HG02588 (cell line): ENCODE results near the gene NAP1L4.

Experiments
- ATAC-seq: cut with Tn5 transposase; IDR thresholded peaks from one replicate; pipeline ENCODE4 v1.9.1; 2021; ENCODE audit warnings: mild to moderate bottlenecking, moderate library complexity; ENCODE audit not compliant: unreplicated experiment

Gene NAP1L4, protein sequence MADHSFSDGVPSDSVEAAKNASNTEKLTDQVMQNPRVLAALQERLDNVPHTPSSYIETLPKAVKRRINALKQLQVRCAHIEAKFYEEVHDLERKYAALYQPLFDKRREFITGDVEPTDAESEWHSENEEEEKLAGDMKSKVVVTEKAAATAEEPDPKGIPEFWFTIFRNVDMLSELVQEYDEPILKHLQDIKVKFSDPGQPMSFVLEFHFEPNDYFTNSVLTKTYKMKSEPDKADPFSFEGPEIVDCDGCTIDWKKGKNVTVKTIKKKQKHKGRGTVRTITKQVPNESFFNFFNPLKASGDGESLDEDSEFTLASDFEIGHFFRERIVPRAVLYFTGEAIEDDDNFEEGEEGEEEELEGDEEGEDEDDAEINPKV

DNA sequence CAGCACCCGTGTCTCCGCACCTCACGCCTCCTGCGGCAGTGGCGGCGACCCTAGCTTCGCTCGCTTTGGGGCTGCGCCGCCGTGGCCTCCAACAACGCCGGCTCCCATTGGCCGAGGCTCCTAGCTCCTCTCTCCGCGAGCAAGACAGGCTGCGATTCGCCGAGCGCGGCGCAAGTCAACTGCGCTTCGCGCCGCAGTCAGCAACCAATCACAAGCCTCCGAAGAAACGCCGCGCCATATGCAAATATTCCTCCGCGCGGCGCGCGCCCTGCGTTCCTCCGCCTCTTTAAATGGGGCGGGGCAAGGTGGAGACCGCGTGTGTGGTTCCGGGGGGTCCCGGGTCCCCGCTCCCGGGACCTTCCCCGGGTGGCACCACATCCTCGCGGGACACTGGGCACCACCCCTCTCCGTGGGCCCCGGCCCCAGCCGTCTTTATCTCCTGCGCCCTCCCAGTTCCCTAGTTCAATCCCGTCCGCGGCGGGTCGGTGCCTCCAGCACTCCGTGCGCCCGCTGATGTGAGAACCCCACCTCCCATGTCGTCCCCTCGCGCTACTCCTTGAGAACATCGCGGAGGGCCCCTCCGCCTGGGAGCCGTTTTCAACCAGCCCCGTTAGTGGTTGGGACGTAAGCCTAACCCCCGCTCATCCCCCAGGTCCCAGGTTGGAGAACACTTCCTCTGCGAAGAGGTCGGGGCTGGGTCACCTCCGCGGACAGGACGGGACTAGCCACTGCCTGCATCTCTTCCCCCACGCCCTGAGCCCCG, at the start of gene NAP1L4:
Gene NAP1L4, minus strand, starts transcription at position 96 of the 763 bp plus-strand sequence. CDS start 13,109 bp downstream, outside the sequence.
- peak; percentile 79 for ATAC-seq

DNA sequence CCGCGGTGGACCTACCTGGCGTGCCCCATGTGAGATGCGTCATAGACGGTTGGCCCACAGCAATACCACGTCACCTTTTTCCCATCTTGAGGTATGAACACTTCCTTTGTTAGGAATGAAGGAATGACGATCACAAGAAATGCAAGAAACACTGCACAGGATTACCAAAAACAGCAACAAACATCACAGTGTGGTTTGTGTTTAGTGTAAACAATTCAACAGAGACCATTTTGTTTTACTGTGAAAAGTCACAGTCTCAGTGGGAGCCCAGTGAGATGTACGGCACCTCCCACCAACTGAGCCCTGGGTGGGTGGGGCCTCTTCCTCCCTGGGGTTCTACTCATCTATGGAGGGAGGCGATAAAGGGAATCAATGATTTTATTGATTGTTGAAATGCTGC, 48.8 kb upstream of the NAP1L4 start:
- no peak for ATAC-seq

DNA sequence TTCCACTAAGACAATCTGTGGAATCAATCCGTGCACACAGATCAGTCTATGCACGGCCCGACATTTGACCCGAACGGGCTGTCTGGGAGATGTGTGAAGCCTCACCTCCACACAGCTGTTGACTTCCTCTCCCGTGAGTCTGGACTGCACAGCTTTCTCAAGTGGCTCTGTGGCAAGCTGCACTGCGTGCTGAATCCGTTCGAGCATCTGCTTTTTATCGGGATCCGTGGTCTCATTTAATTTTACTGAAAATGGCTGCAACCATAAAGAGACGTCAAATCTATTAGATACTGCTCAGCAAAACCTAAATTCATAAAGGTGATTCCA, 45.8 kb upstream of the NAP1L4 start:
- ATAC-seq = no peak

DNA sequence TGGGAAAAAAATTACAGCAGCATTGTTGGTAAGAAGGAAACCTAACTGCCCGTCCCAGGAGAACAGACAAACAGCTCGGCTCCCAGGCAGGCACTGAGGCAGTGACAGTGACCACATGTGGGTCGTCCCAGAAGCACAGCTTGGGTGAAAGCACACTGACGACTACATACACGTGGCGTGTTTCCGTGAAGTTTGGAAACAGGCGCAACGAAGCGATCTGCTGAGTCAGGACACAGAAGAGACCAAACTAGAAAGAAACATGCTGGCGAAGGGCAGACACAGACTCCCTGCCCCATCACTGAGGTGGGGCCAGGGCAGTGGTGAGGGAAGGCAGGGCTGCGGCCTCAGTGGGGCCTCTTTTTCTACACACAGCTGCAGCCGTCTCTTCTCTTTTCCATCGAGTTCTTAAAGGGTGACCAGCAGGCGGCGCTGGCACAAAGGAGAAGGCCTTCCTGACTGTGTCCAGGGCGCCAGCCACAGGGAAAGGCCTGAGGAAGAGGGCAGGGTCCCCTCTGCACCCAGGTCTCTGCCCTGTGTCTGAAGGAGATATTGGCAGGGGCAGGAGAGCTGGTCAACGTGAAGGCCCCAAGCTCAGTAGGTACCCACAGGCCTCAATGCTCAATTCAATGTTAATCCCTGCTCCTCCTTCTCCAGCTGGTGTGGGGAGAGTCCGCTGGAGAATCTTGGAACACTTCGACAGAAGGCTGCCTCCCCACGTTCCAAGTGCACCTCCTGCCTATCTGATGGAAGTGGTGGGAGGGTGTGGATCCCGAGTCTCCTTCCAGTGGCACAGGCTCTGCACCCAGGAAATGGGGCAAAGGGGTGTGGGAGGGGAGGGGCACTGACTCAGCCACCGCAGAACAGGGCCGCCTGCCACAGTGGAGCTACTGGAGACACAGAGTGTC, 45.2 kb upstream of the NAP1L4 start:
- no peak for ATAC-seq

DNA sequence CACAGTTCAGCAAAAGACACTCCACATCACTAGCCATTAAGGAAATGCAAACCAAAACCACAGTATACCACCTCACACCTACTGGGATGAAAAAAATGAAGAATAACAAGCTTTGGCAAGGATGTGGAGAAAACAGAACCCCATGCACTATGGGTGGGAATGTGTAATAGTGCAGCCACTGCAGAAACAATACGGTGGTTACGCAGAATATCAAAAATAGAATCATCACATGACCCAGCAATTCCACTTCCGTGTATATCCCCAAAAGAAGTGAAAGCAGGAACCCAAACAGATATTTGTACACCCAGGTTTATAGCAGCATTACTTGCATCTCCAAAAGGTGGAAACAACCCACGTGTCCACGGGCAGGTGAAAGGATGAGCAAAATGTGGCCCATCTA, 44.3 kb upstream of the NAP1L4 start:
- no peak for ATAC-seq

DNA sequence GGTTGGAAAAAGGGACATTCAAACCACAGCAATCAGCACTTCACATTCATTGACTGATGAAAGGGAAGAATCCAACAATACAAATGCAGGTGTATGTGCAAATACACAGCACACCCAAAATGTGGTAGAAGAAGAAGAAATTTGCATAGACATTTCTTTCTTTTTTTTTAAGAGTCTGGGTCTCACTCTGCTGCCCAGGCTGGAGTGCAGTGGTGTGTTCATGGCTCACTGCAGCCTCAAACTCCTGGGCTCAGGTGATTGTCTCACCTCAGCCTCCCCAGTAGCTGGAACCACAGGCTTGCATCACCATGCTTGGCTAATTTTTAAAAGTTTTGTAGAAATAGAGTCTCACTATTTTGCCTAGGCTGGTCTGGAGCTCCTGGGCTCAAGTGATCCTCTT, 43.2 kb upstream of the NAP1L4 start:
- no peak for ATAC-seq

DNA sequence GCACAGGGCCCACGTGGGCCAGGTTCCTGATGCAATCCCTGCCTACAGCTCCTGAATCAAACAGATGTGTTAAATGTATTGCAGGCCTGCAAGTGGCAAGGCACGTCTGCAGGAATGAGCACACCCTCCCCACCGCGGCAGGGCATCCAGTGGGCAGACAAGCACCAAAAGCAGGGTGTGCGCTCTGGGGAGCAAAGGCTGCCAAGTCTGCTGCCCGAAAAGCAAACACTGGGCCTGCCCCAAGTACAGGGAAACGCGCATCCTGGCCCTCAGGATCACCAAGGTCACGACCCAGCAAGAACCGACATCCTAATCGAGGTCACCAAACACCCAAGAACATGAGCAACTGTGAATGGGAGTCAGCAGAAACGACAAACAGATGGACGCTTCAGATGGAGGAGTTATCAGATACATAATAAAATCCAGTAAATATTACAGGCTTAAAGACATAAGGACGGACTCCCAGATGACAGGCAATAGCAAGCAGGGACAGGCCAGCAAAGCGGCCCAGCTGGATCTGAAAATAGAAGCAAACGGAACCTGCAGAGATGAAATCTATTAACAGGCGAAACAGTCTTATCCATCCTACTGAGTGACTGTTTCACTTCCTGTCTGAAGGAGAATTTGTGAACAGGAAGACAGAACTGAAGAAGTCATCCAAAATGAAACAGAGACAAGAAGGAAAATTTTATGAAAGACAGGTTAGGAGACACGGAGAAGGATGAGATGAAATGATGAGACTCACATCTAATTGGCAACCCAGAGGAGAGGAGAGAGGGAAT, 38.4 kb upstream of the NAP1L4 start:
- no peak for ATAC-seq

DNA sequence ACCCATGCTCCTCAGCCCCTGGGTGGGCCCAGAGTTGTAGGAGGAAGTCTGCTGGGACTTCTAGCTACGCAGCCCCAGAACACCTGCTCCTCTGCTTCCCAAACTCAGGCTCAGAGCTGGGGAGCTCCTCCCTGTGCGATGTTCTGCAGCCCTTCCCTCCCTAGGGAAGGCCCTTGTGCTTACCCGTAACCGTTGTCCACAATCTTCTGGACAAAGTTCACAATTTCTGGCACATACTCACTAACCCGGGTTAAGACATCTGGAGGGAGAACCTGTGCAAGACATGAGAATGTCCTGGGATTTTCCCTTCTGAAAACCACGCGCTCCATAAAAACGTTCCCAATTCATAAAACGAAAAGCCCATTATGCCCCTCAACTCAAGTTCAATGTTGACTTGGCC, 36.7 kb upstream of the NAP1L4 start:
- no peak for ATAC-seq

DNA sequence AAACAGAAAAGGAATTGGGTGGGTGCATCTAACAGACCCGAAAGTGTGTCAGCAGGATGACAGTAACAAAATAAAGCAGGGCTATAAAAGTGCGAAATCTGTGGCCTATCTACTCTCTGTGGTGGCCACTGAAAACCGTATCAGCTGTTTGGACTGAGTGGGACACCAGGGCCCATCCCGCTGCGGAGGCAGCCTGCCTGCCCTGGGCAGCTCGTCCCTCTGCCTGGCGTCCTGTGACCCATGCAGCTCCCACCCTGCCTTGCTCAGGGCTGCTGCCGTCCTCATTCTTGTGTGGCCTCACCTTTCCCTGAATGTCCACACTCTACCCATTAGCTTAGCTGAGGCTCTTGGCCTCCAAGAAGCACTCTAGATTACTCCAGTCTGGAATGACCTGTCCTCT, 34.7 kb upstream of the NAP1L4 start:
- ATAC-seq = no peak

DNA sequence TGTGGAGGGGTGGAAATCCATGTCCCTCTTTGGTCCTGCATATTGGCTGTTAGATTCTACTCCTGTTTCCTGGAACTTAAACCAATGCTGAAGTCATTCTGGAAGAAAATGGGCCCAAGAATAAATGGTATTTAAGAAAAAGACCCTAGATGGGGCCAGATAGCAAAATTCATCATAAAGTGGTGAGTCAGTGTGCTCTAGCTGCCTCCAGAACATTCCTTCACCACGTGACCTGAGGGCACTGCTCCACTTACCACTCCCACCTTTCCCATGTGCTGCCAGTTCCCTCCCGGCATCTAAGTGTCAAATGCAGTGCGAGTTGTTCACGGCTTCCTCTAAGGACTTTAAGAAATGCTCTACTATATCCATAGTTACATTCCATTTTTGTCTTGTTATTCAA, 30.9 kb upstream of the NAP1L4 start:
- ATAC-seq = no peak

DNA sequence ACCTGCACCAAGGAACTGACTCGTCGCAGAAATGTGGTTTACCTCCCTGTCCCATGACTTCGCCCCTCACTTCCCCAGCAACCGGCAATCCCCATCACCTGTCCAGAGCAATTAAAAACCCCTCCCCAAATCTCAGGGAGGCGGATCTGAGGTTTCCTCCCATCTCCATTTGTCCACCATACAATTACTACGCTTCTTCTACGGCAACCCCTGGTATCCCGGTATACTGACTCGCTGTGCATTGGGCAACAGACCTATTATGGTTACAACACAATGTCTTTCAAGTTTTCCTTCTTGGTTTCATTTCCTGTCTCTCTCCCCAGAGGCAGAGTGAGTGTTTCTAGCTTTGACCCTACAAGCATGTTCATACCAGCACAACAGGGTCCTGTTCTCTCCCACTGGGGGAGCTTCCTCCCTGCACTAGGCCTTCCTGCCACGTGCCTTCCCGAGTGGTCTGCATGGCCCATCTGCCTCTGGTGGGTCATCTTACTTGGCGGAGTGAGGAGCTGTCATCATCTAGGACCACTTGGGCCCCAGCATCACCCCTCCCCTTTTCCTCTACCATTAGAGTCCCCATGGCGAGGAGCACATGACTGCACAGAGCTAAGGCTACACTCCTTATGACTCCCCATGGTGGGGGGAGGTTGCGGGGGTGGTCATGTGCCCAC, 30.3 kb upstream of the NAP1L4 start:
- ATAC-seq = no peak

DNA sequence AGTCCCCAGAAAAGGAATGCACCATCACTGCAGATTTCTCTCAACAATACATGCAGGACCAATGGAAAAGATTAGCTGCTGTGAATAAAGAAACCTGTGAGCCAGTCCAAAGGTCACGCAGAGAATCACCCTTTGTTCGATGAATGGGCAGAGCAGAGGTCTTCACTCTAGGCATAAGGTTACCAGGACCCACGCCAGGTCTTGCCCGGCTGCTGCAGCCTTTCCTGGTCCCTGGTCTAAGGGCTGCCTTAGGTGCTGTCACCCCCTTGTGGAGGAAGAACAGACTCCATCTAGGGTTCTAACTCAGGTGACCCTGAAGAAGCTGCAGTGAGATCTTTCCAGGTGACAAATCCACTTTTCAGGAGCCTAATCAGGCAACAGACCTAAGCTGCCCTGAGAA, 29.0 kb upstream of the NAP1L4 start:
- ATAC-seq = no peak

DNA sequence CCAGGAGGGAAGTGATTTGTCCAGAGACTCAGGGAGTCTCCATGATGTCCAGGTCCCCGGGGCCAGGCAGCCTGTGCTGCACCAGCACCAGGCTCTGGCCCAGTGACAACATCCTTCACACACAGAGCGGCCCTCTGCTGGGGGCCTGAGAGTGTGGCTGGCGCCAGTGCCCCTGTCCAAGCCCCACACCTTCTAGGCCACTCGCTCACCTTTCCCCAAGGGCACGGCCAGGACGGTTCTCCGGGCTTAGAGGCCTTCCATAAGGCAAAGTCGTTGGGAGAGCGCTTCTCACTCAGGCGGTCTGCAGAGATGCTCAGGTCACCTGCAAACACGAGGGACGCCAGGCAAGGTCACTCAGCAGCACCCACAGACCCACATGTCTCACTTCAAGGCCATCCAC, 27.9 kb upstream of the NAP1L4 start:
- ATAC-seq = no peak

DNA sequence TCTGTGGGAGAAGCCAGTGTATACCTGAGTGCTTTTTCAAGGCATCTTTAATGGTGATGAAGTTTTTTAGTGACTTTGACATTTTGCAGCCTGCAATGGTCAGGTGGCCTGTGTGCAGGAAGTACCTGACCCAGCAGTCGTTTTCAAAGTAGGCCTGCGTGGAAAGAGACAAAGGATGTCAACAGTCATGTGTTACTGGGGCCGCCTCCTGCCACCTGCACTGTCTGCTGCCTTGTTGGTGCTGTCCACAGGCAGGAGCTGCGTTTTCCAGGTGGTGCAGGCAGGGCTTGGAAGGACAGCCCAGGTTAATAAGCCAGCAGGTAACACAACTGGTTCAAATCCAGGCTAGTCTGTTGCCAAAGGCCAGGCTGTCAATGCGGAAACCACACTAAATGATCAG, 26.5 kb upstream of the NAP1L4 start:
- no peak for ATAC-seq

DNA sequence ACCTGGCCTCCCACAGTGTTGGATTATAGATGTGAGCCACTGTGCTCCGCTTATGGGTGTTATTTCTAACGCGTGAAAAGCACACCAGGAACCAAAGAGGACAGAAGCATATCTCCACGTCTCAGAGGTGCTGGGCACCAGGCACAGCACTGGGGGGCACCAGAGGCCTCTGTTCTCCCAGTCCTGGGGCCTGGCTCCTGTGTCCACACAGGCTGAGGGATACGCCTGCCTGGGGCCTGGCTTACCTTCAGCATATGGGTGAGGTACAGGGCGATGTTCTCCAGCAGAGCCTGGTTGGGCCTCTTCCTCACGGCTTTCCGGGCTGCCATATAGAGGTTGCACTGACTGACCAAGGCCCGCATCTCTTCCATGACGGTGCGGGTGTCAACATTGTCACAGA, 24.7 kb upstream of the NAP1L4 start:
- no peak for ATAC-seq

DNA sequence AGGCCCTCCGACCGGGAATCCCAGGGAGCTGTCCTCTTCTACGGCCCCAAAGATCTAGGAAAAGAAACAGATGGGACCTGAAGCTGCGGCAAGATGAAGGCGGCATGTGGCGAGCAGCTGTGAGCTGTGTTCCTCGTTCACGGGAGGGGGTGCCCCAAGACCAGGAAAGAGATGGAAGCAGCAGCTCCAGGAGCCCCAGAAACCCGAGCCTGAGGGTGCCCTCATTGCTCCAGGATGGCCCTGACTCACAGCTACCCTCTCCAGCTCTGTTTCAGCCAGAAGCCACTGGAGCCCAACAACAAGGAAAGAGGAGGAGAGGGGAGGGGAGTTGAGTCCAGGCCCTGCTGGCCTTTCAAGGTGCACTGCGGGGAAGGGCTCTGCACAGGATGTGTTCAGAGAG, 23.7 kb upstream of the NAP1L4 start:
- no peak for ATAC-seq

DNA sequence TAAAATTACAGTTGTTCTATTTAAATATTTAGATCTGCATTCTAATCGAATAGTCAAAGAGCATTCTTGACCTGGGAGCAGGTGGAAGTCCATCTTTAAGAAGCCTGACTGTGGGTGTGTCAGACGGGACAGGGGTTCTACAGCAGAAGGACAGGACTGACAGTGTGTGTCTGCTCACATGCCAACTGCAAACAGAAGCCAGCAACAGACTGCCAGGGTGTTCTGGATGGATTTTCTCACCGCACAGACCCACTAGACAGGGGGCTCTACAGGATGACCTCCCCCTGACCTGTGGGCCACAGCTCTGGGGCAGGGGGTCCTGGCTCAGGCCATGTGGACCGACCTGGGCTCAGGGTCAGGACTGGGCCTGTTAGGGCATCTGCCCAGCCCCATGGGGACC, 22.8 kb upstream of the NAP1L4 start:
- ATAC-seq = no peak

DNA sequence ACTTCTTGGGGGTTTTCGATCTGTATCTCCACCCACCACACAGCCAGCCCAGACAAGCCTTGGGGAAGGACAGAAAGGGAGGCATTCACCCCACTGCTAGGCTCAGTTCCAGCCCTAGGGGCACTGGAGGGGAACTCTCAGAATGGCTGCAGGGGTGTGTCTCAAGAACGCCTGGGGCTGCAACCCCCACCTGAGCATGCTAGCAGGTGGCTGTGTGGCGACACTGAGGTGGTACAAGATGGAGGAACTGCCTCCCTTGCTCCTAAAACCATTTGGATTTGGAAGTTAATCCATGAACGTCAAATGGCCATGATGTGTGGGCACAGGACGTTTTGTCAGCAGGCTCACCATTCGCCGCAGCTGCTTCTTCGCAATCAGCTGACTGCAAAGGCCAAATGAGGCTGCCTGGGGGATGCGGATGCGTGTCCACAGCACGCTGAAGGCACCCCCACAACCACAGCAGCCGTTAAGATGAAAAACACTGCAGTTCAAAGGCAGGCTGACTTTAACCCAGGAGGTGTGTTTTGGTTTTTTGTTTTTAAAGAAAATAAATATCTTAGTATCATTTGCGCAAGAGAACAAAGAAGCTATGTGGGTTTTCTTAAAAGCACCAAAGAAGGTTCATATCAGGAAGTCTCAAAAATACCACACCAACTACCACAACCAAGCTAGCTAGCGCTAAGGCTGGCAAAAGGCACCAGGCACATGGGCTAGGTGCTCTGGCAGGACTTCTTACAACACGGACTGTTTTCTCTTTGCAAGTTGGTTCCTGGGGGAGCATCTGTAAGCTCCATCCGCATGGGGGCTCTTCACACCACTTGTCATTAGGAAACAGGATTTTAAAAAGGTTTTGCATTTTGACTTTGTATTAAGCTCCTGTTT, 22.2 kb upstream of the NAP1L4 start:
- ATAC-seq = peak; percentile 62
